ENCODE data around the gene ELAVL2. TPM values are rescaled to one million over a fixed set of nuclear protein-coding genes. Genes with fewer than 3 reads are reported as not detected.

The ELAVL2 gene
- total RNA-seq, 1 experiment from 2014 or later: not detected

GRCh38 chr9:23829580-23830475 lies 3.8 kb upstream of the ELAVL2 start:
- no peaks in the 10 kb centered on the region for H3K4me1 ChIP-seq (replicated peaks; ENCODE audit: insufficient read depth)
- no TSS peak for BruUV-seq (replicated peaks)
- no peak overlapping the region for H3K27ac ChIP-seq
- peaks cover 20% of the 10 kb centered on the region for H3K27me3 ChIP-seq (ENCODE audit: insufficient read depth, low read depth)
- H3F3A ChIP-seq (ENCODE audit: insufficient read depth, low read depth): no peaks in the 10 kb centered on the region
- POLR2A ChIA-PET (ENCODE audit: unreplicated experiment): no interaction called here
- no peak overlapping the region for H3K4me3 ChIP-seq
- no peaks in the 10 kb centered on the region for H3K9me3 ChIP-seq (ENCODE audit: insufficient read depth, low read depth)
- no peak for TF ChIP-seq EZH2 (IDR thresholded peaks at IDR 0.05; ENCODE audit: low read depth)
- TF ChIP-seq, protein P1, sequence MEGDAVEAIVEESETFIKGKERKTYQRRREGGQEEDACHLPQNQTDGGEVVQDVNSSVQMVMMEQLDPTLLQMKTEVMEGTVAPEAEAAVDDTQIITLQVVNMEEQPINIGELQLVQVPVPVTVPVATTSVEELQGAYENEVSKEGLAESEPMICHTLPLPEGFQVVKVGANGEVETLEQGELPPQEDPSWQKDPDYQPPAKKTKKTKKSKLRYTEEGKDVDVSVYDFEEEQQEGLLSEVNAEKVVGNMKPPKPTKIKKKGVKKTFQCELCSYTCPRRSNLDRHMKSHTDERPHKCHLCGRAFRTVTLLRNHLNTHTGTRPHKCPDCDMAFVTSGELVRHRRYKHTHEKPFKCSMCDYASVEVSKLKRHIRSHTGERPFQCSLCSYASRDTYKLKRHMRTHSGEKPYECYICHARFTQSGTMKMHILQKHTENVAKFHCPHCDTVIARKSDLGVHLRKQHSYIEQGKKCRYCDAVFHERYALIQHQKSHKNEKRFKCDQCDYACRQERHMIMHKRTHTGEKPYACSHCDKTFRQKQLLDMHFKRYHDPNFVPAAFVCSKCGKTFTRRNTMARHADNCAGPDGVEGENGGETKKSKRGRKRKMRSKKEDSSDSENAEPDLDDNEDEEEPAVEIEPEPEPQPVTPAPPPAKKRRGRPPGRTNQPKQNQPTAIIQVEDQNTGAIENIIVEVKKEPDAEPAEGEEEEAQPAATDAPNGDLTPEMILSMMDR (conservative IDR thresholded peaks at IDR 0.05): no peak
- H3K36me3 ChIP-seq (ENCODE audit: low read depth): no peaks in the 10 kb centered on the region
- CTCF ChIA-PET: no interaction called here
- intact Hi-C loops (cut with micrococcal nuclease; ENCODE audit: unreplicated experiment): loop anchor here (2.0 kb wide), 1 partner anchor 35 kb away; no protein-coding TSS in a partner anchor
- DNase-seq: no peak
- H3K9me2 ChIP-seq (ENCODE audit: insufficient read depth): no peaks in the 10 kb centered on the region
- H3K79me2 ChIP-seq (ENCODE audit: low read depth): no peaks in the 10 kb centered on the region
- no peaks in the 10 kb centered on the region for H4K20me1 ChIP-seq (ENCODE audit: insufficient read depth)
- no peak overlapping the region for H3K4me2 ChIP-seq
- H2AFZ ChIP-seq: no peak overlapping the region

DNA sequence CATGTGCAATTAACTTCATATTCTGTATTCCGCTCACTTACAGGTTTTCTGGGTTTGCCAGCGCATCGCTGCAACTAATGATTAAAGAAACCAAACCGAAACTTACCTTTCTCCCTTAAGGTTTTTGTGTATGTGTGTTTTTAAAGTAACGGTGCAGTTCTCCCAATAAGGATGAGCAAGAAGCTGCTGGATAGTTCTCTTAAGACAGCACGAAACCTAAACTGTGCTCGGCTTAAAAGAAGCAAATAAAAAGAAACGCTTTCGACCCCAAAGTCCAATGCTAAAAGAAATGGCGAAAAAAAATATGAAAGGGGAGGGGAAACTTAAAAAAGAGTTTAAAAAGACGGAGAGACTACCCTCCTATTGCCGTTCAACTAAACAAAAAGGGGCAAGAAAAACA lies 340 bp downstream of the ELAVL2 start:
- BruUV-seq (replicated peaks): no TSS peak
- TF ChIP-seq, protein P1 (conservative IDR thresholded peaks at IDR 0.05): no peak
- TF ChIP-seq EZH2 (IDR thresholded peaks at IDR 0.05; ENCODE audit: low read depth): no peak
- Histone ChIP-seq H3K4me1 (replicated peaks; ENCODE audit: insufficient read depth) (no peaks in the 10 kb centered on the region), H3K9me3 (ENCODE audit: insufficient read depth, low read depth) (no peaks in the 10 kb centered on the region), H3K36me3 (ENCODE audit: low read depth) (no peaks in the 10 kb centered on the region), H3K4me3 (peak overlapping the region; percentile 24; the same call in 1 of the 2 replicates), H3K79me2 (ENCODE audit: low read depth) (no peaks in the 10 kb centered on the region), H3K27me3 (ENCODE audit: insufficient read depth, low read depth) (peaks cover 9% of the 10 kb centered on the region), H3K27ac (no peak overlapping the region), H4K20me1 (ENCODE audit: insufficient read depth) (no peaks in the 10 kb centered on the region), H3K4me2 (peak overlapping the region; percentile 20; the same call in 1 of the 2 replicates), H2AFZ (no peak overlapping the region), H3F3A (ENCODE audit: insufficient read depth, low read depth) (no peaks in the 10 kb centered on the region), H3K9me2 (ENCODE audit: insufficient read depth) (no peaks in the 10 kb centered on the region)
- POLR2A ChIA-PET (ENCODE audit: unreplicated experiment): no interaction called here
- CTCF ChIA-PET: no interaction called here
- DNase-seq: no peak
- intact Hi-C loops (cut with micrococcal nuclease; ENCODE audit: unreplicated experiment): no loop called here

GRCh38 chr9:23824830-23825591 lies 1.0 kb downstream of the ELAVL2 start:
- ChIA-PET POLR2A (ENCODE audit: unreplicated experiment) (no interaction called here), CTCF (no interaction called here)
- Histone ChIP-seq H3K27me3 (ENCODE audit: insufficient read depth, low read depth) (peaks cover 4% of the 10 kb centered on the region), H4K20me1 (ENCODE audit: insufficient read depth) (no peaks in the 10 kb centered on the region), H3K79me2 (ENCODE audit: low read depth) (no peaks in the 10 kb centered on the region), H2AFZ (no peak overlapping the region), H3K4me3 (no peak overlapping the region), H3K9me2 (ENCODE audit: insufficient read depth) (no peaks in the 10 kb centered on the region), H3K36me3 (ENCODE audit: low read depth) (no peaks in the 10 kb centered on the region), H3K4me1 (replicated peaks; ENCODE audit: insufficient read depth) (no peaks in the 10 kb centered on the region), H3K4me2 (peak overlapping the region; percentile 20; the same call in 1 of the 2 replicates), H3F3A (ENCODE audit: insufficient read depth, low read depth) (no peaks in the 10 kb centered on the region), H3K9me3 (ENCODE audit: insufficient read depth, low read depth) (no peaks in the 10 kb centered on the region), H3K27ac (no peak overlapping the region)
- TF ChIP-seq, protein P1 (conservative IDR thresholded peaks at IDR 0.05): no peak
- no peak for TF ChIP-seq EZH2 (IDR thresholded peaks at IDR 0.05; ENCODE audit: low read depth)
- BruUV-seq (replicated peaks): no TSS peak
- DNase-seq: no peak
- intact Hi-C loops (cut with micrococcal nuclease; ENCODE audit: unreplicated experiment): no loop called here
